GM21529 (cell line): ENCODE measurements around the gene EPN2.
"Not testable (repeated sequence)": the region's sequence is repeated elsewhere in the genome, so short reads cannot be mapped to it uniquely, and the experiment has no call there.

Source experiments
- ATAC-seq: cut with Tn5 transposase; IDR thresholded peaks from one replicate; pipeline ENCODE4 v1.9.1; 2021; ENCODE audit not compliant: unreplicated experiment

Gene EPN2

GRCh38 chr17:19237139-19237388 is at the start of gene EPN2:
Gene EPN2 (plus strand): TSS chr17:19237366. CDS start chr17:19283120, 45,754 bp downstream.
- ATAC-seq = not testable (repeated sequence)

- ATAC-seq = peak; percentile 34
Measured at GRCh38 chr17:19187883-19188869, 49.0 kb upstream of the EPN2 start.

DNA sequence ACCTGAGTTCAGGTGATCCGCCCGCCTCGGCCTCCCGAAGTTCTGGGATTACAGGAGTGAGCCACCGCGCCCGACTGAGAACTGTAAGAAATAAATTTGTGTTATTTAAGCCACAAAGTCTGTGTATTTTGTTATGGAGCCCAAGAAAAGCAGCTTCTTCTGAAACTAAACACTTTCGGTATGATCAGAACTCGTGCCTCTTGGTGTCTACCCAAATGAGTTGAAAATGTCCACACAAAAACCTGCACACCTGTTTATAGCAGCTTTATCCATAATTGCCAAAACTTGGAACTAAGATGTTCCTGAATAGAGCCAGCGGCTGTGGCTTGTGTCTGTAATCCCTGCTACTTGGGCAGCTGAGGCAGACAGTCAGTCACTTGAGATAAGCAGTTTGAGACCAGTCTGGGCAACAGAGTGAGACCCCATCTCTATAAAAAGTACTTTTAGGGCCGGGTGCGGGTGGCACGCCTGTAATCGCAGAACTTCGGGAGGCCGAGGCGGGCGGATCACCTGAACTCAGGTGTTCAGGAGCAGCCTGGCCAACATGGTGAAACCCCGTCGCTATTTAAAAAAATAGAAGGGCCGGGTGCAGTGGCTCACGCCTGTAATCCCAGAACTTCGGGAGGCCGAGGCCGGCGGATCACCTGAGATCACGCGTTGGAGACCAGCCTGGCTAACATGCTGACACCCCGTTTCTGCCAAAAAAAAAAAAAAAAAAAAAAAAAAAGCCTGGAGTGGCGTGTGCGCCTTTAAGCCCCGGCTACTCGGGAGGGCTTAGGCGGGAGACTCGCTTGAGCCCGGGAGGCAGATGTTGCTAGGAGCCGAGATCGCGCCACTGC is 48.1 kb upstream of the EPN2 start:
- peak; percentile 67 for ATAC-seq

DNA sequence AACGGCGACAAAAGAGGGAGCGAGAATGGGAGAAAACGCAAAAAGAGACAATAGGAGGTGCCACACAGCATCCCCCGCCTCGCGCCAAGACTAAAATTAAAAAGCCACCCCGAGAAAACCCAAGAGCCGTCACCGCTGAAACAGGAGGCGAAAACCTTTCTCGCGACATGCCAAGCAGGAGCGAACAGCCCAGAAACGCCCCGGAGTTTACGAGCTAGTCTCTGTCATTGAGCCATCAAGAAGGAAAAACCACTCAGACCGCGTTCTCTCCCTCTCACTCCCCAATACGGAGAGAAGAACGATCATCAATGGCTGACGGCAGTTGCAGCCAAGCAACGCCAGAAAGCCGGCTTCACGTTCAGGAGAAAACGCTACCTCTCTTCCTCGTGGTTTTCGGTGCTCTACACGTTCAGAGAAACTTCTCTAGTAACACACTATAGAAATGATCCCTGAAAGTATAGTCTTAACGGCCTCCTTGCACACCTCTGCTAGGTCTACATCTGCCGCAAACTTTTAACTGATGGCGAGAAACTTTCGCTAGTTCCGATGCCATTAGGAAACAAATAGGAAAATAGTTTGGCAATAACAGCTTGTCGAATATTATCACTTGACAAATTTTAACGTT is 47.3 kb upstream of the EPN2 start:
- not testable (repeated sequence) for ATAC-seq

GRCh38 chr17:19196382-19197204 is 40.6 kb upstream of the EPN2 start:
- ATAC-seq = peak; percentile 85

DNA sequence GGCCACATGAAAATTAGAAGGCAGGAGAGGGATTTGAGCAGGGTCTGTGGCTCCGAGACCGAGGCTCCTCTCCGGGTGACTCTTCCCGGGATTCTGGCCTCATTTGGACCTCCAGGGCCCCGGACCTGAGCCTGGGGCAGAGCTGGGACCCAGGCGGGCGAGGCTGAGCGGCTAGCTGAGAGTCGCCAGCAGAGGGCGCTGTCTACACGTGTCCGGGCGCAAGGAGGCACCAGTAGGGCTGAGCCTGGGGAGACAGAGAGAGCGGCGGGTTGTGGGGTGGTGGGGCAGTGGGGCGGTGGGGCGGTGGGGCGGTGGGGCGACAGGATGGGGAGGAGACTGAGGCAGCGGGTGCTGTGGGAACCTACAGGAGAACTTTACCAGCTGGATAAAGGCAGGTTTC is 34.7 kb upstream of the EPN2 start:
- ATAC-seq = not testable (repeated sequence)

GRCh38 chr17:19203429-19203828 is 33.7 kb upstream of the EPN2 start:
- ATAC-seq = not testable (repeated sequence)

GRCh38 chr17:19215074-19215860 is 21.9 kb upstream of the EPN2 start:
- ATAC-seq = not testable (repeated sequence)

GRCh38 chr17:19216148-19216926 is 20.8 kb upstream of the EPN2 start:
- not testable (repeated sequence) for ATAC-seq

DNA sequence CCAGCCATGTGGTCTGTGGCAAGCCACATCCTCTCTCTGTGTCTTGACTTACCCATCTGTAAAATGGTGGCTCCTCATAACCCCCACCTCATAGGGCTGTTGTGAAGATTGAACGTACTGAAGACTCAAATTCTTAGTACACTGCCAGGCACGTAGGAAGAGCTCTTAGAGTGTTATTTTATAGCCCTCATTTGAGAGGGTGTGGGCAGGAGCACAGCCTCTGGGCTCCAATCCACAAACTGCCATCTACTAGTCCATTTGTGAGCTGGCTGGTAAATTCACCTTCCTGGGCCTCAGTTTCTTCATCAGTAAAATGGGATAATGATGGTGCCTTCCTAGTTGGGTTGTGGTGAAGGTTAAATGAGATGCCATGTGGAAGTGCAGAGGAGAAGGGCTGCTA is 18.3 kb upstream of the EPN2 start:
- ATAC-seq = not testable (repeated sequence)

DNA sequence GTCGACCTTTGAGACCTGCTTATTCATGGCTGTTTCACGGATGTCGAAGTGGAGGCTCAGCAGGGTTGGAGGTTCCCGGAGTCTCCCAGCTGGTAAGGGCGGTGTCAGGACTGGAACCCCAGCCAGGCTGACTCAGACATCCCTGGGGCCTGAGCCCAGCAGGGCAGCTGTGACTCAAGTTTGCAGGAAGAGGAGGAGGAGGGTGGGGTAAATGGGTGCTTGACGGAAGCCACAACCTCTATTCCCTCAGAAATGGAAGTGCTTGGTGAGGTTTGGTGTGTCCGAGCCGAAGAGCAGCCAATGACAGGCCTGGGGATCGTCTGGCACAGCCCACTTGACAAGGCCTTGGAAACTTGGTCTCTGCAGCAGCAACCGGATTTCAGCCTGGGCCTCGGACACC is 17.8 kb upstream of the EPN2 start:
- not testable (repeated sequence) for ATAC-seq

- not testable (repeated sequence) for ATAC-seq
Measured at GRCh38 chr17:19220195-19220594, 17.0 kb upstream of the EPN2 start.

GRCh38 chr17:19226610-19227588 is 10.3 kb upstream of the EPN2 start:
- ATAC-seq = not testable (repeated sequence)

GRCh38 chr17:19234676-19235075 is 2.5 kb upstream of the EPN2 start:
- not testable (repeated sequence) for ATAC-seq

GRCh38 chr17:19236351-19237138 is 621 bp upstream of the EPN2 start:
- peak; percentile 39 for ATAC-seq

GRCh38 chr17:19237389-19238166 is 412 bp downstream of the EPN2 start:
- ATAC-seq = peak; percentile 70
